K562 (cell line): ENCODE measurements around the gene ZNF574. TPM values are rescaled to one million over a fixed set of nuclear protein-coding genes. Genes with fewer than 3 reads are reported as not detected.

ENCODE experiments used
- GABPA ChIP-seq: fragments of 200-800 bp; sonication (Bioruptor generic); conservative IDR thresholded peaks from 2 replicates; pipeline ENCODE4 v1.6.1; 2016; ENCODE audit warnings: low read depth, missing genetic modification characterization, missing compliant biosample characterization
- MBD2 ChIP-seq: sonication (generic); IDR thresholded peaks from 2 replicates; pipeline ENCODE4 v1.6.1; 2016; ENCODE audit warnings: low read depth, borderline replicate concordance
- MXD1 ChIP-seq: fragments of 250-450 bp; sonication (Bioruptor Pico); IDR thresholded peaks from 2 replicates; pipeline ENCODE4 v1.8.0; 2021; ENCODE audit warnings: borderline replicate concordance, mild to moderate bottlenecking, moderate library complexity; ENCODE audit not compliant: poor library complexity, severe bottlenecking
- NFIX ChIP-seq: fragments of 250-450 bp; sonication (Bioruptor Pico); IDR thresholded peaks from 2 replicates; pipeline ENCODE4 v1.4.0; 2020; ENCODE audit warnings: low read depth, mild to moderate bottlenecking, moderate library complexity
- NONO ChIP-seq, 2 experiments: fragments of 200-400 bp in 1 of 2; fragments of 450-650 bp in 1 of 2; formaldehyde crosslinking in 1 of 2; IDR thresholded peaks; 2 replicates each; pipeline ENCODE4 v1.6.1; 2017; ENCODE audit warnings: low read depth in 2 of 2, mild to moderate bottlenecking in 2 of 2, moderate library complexity in 2 of 2, low read length in 1 of 2
- NR3C1 ChIP-seq: sonication (generic); formaldehyde crosslinking; IDR thresholded peaks from 2 replicates; pipeline ENCODE4 v1.8.1; 2022; ENCODE audit warnings: missing genetic modification reagents
- PBX2 ChIP-seq, 2 experiments: IDR thresholded peaks in 1 of 2; conservative IDR thresholded peaks in 1 of 2; 2 replicates each; pipeline ENCODE4 v1.6.1; 2016; ENCODE audit warnings: low read depth in 2 of 2, mild to moderate bottlenecking in 1 of 2, missing compliant biosample characterization in 1 of 2, missing genetic modification characterization in 1 of 2, moderate library complexity in 1 of 2
- RNF2 ChIP-seq: sonication (generic); IDR thresholded peaks from 2 replicates; pipeline ENCODE4 v1.6.1; 2016
- SETDB1 ChIP-seq: IDR thresholded peaks from one replicate; pipeline ENCODE4 v1.6.1; 2012; ENCODE audit warnings: low read length, control low read depth, inconsistent platforms
- STAT6 ChIP-seq: sonication (generic); formaldehyde crosslinking; IDR thresholded peaks from 2 replicates; pipeline ENCODE4 v1.8.1; 2023; ENCODE audit warnings: mild to moderate bottlenecking, missing genetic modification reagents
- TEAD2 ChIP-seq: fragments of 450-650 bp; IDR thresholded peaks from 2 replicates; pipeline ENCODE4 v1.6.1; 2016; ENCODE audit warnings: missing genetic modification characterization, control low read depth, missing compliant biosample characterization
- ZC3H8 ChIP-seq: fragments of 450-650 bp; IDR thresholded peaks from 2 replicates; pipeline ENCODE4 v1.6.1; 2017
- ZNF583 ChIP-seq: fragments of 250-450 bp; sonication (Bioruptor Pico); IDR thresholded peaks from 2 replicates; pipeline ENCODE4 v1.4.0; 2020
- polyA plus RNA-seq, 8 experiments: library from polyadenylated mRNA; depleted of rRNA in 4 of 8; stranded (reverse) in 5 of 8; unstranded in 3 of 8; fragments of >200 nt; fragmentation: Nextera tagmentation in 2 of 8; fragmentation: Illumina TruSeq in 1 of 8; extraction: Ambion mirVana in 2 of 8; extraction: Trizol in 1 of 8; gene quantifications; 2 replicates each; pipeline versions ENCODE4 v1.2.1 to v1.2.3, GENCODE V29; 2011 to 2014; ENCODE audit warnings: inconsistent platforms in 1 of 8, missing spikeins in 1 of 8
- total RNA-seq, 7 experiments: library from RNA; depleted of rRNA in 6 of 7; stranded (reverse); fragments of >200 nt in 6 of 7; fragmentation: Illumina TruSeq in 2 of 7; extraction: Trizol in 2 of 7; gene quantifications; 2 replicates each; pipeline versions ENCODE4 v1.2.1 to v1.2.3, GENCODE V29; 2011 to 2021; ENCODE audit warnings: low replicate concordance in 1 of 7
- TF ChIP-seq, protein P1 (sequence below): fragments of 200-800 bp; sonication (Bioruptor generic); IDR thresholded peaks from 2 replicates; pipeline ENCODE4 v1.6.1; 2017; ENCODE audit warnings: missing genetic modification characterization, missing compliant biosample characterization
- TF ChIP-seq, protein P2 (sequence below): fragments of 450-650 bp; IDR thresholded peaks from 2 replicates; pipeline ENCODE4 v1.6.1; 2014; ENCODE audit warnings: low read depth, mild to moderate bottlenecking, moderate library complexity, borderline replicate concordance
- TF ChIP-seq, protein P3 (sequence below): fragments of 450-650 bp; IDR thresholded peaks from 2 replicates; pipeline ENCODE4 v1.6.1; 2016; ENCODE audit warnings: missing biosample characterization, missing genetic modification characterization

Gene ZNF574
- total and polyA plus RNA-seq, 9 of the 15 experiments (the other 6 are each of a cell fraction or from before 2014, with no cell fraction given), result 0.24 to 20.7 (median 8.4) TPM

GRCh38 chr19:42108527-42109389 is 32.8 kb downstream of the ZNF574 start (continued):
- TF ChIP-seq, protein P1, sequence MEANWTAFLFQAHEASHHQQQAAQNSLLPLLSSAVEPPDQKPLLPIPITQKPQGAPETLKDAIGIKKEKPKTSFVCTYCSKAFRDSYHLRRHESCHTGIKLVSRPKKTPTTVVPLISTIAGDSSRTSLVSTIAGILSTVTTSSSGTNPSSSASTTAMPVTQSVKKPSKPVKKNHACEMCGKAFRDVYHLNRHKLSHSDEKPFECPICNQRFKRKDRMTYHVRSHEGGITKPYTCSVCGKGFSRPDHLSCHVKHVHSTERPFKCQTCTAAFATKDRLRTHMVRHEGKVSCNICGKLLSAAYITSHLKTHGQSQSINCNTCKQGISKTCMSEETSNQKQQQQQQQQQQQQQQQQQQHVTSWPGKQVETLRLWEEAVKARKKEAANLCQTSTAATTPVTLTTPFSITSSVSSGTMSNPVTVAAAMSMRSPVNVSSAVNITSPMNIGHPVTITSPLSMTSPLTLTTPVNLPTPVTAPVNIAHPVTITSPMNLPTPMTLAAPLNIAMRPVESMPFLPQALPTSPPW (CRISPR knock-in tag), result no peak
- no peak for TF ChIP-seq TEAD2 (tag)
- TF ChIP-seq, protein P2, sequence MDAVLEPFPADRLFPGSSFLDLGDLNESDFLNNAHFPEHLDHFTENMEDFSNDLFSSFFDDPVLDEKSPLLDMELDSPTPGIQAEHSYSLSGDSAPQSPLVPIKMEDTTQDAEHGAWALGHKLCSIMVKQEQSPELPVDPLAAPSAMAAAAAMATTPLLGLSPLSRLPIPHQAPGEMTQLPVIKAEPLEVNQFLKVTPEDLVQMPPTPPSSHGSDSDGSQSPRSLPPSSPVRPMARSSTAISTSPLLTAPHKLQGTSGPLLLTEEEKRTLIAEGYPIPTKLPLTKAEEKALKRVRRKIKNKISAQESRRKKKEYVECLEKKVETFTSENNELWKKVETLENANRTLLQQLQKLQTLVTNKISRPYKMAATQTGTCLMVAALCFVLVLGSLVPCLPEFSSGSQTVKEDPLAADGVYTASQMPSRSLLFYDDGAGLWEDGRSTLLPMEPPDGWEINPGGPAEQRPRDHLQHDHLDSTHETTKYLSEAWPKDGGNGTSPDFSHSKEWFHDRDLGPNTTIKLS, result no peak
- TF ChIP-seq MXD1 (CRISPR knock-in tag), result no peak
- no peak for TF ChIP-seq GABPA (tag)
- TF ChIP-seq STAT6 (CRISPR knock-in tag), result no peak
- no peak for TF ChIP-seq ZC3H8
- TF ChIP-seq, protein P3, sequence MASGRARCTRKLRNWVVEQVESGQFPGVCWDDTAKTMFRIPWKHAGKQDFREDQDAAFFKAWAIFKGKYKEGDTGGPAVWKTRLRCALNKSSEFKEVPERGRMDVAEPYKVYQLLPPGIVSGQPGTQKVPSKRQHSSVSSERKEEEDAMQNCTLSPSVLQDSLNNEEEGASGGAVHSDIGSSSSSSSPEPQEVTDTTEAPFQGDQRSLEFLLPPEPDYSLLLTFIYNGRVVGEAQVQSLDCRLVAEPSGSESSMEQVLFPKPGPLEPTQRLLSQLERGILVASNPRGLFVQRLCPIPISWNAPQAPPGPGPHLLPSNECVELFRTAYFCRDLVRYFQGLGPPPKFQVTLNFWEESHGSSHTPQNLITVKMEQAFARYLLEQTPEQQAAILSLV (tag), result no peak
- 0 out of 2 replicates have a peak, but pooled peaks have one; percentile 25 for TF ChIP-seq ZNF583 (CRISPR knock-in tag)
- TF ChIP-seq SETDB1, result no peak
- no peak for TF ChIP-seq RNF2
- no peak for TF ChIP-seq PBX2 (CRISPR knock-in tag; IDR thresholded peaks at IDR 0.05; ENCODE audit: low read depth)
- no peak for TF ChIP-seq PBX2 (tag; conservative IDR thresholded peaks at IDR 0.05; ENCODE audit: low read depth)
- TF ChIP-seq NONO (IDR thresholded peaks at IDR 0.05; ENCODE audit: low read depth in 2 of 2, low read length in 1 of 2), result no peak
- TF ChIP-seq NR3C1 (CRISPR knock-in tag), result no peak
- no peak for TF ChIP-seq MBD2
- TF ChIP-seq NFIX, result no peak
